SH-SY5Y (cell line): ENCODE data around the gene CYB561.

Experiments
- GATA2 ChIP-seq: IDR thresholded peaks from 2 replicates; pipeline ENCODE4 v1.6.1; 2011; ENCODE audit warnings: mild to moderate bottlenecking, low read depth, low read length
- GATA3 ChIP-seq: IDR thresholded peaks from 2 replicates; pipeline ENCODE4 v1.6.1; 2011; ENCODE audit warnings: low read depth, mild to moderate bottlenecking, low read length, moderate library complexity

- TF ChIP-seq GATA2 (no peak), GATA3 (no peak)
These were observed 27.6 kb downstream of the CYB561 start for GRCh38 chr17:63418540-63418939.
